OCI-LY7 (cell line): Measurements from ENCODE around the gene DCST2. TPM values are rescaled to one million over a fixed set of nuclear protein-coding genes. Genes with fewer than 3 reads are reported as not detected.

Experiments used
- BruUV-seq: library from RNA; stranded (reverse); fragments of 400-500 nt; replicated peaks from 2 replicates; lab custom pipeline; 2021; lab: Mats Ljungman, UMichigan
- CTCF ChIA-PET: fragments of 300-600 bp; sonication (Branson Sonifier 250); formaldehyde crosslinking; loops from one replicate; lab custom pipeline; 2022; ENCODE audit warnings: antibody characterized with exemption; ENCODE audit not compliant: unreplicated experiment; lab: Charles Lee
- POLR2A ChIA-PET: fragments of 300-600 bp; sonication (Branson Sonifier 250); formaldehyde crosslinking; loops from one replicate; lab custom pipeline; 2022; ENCODE audit warnings: antibody characterized with exemption; lab: Charles Lee
- DNase-seq: peaks from one replicate; pipeline ENCODE4 v3.0.0-alpha.2; 2015; ENCODE audit warnings: low spot score
- H2AFZ ChIP-seq: fragments of 200-600 bp; sonication (generic), shearing (Covaris generic); 2 replicates; pipeline ENCODE4 v1.6.1; 2014; ENCODE audit warnings: mild to moderate bottlenecking, antibody characterized with exemption, low read length, moderate library complexity
- H3K27ac ChIP-seq: fragments of 200-600 bp; sonication (generic); 2 replicates; pipeline ENCODE4 v1.5.1; 2014; ENCODE audit warnings: mixed run types, low read depth, mild to moderate bottlenecking, moderate library complexity, low read length, inconsistent platforms; ENCODE audit not compliant: poor library complexity, severe bottlenecking
- H3K36me3 ChIP-seq: fragments of 200-600 bp; sonication (generic); 2 replicates; pipeline ENCODE4 v1.6.1; 2014; ENCODE audit warnings: mild to moderate bottlenecking, antibody characterized with exemption, low read length, moderate library complexity, mixed read lengths; ENCODE audit not compliant: insufficient read depth
- H3K4me1 ChIP-seq: fragments of 200-600 bp; sonication (generic); 2 replicates; pipeline ENCODE4 v1.5.1; 2014; ENCODE audit warnings: mild to moderate bottlenecking, low read length; ENCODE audit not compliant: insufficient read depth, poor library complexity, severe bottlenecking
- H3K4me2 ChIP-seq: fragments of 200-600 bp; sonication (generic); 2 replicates; pipeline ENCODE4 v1.6.1; 2014; ENCODE audit warnings: mild to moderate bottlenecking, low read length
- H3K4me3 ChIP-seq: fragments of 200-600 bp; sonication (generic); 2 replicates; pipeline ENCODE4 v1.5.1; 2014; ENCODE audit warnings: mild to moderate bottlenecking, low read depth, low read length; ENCODE audit not compliant: poor library complexity, severe bottlenecking
- H3K79me2 ChIP-seq: fragments of 200-600 bp; sonication (generic); 2 replicates; pipeline ENCODE4 v1.6.1; 2016; ENCODE audit warnings: low read depth, mild to moderate bottlenecking, low read length, moderate library complexity, mixed read lengths; ENCODE audit not compliant: insufficient read depth
- H3K9me2 ChIP-seq: fragments of 200-600 bp; sonication (generic); 2 replicates; pipeline ENCODE4 v1.6.1; 2016; ENCODE audit warnings: mild to moderate bottlenecking, low read length, mixed read lengths; ENCODE audit not compliant: insufficient read depth
- H3K9me3 ChIP-seq: fragments of 200-600 bp; sonication (generic); 2 replicates; pipeline ENCODE4 v1.6.1; 2014; ENCODE audit warnings: mild to moderate bottlenecking, mixed run types, low read length, mixed read lengths
- H4K20me1 ChIP-seq: fragments of 200-600 bp; sonication (generic); 2 replicates; pipeline ENCODE4 v1.6.1; 2014; ENCODE audit warnings: mild to moderate bottlenecking, antibody characterized with exemption, low read length, moderate library complexity, mixed read lengths; ENCODE audit not compliant: insufficient read depth
- EZH2phosphoT487 ChIP-seq: fragments of 200-600 bp; sonication (generic); IDR thresholded peaks from 2 replicates; pipeline ENCODE4 v1.6.1; 2018; ENCODE audit warnings: low read depth, borderline replicate concordance, mild to moderate bottlenecking, mixed run types, antibody characterized with exemption, low read length, moderate library complexity, mixed read lengths
- intact Hi-C: fragments of 100-400 bp; cut with micrococcal nuclease; formaldehyde crosslinking; loops from one replicate; pipeline ENCODE4 v1.10.0; 2022; ENCODE audit not compliant: unreplicated experiment
- total RNA-seq, 2 experiments: library from RNA; depleted of rRNA in 1 of 2; stranded (reverse); fragments of >200 nt in 1 of 2; shearing (Covaris generic) in 1 of 2; gene quantifications; 2 replicates each; pipeline ENCODE4 v1.2.3, GENCODE V29; 2014 to 2022
- TF ChIP-seq, protein P1 (sequence below): fragments of 200-600 bp; sonication (generic); conservative IDR thresholded peaks from 2 replicates; pipeline ENCODE4 v1.5.1; 2014; ENCODE audit warnings: mild to moderate bottlenecking, antibody characterized with exemption, low read length, moderate library complexity, mixed read lengths

DCST2 gene
- total RNA-seq, 2 experiments from 2014 or later = 0.85 to 2.0 TPM

DNA sequence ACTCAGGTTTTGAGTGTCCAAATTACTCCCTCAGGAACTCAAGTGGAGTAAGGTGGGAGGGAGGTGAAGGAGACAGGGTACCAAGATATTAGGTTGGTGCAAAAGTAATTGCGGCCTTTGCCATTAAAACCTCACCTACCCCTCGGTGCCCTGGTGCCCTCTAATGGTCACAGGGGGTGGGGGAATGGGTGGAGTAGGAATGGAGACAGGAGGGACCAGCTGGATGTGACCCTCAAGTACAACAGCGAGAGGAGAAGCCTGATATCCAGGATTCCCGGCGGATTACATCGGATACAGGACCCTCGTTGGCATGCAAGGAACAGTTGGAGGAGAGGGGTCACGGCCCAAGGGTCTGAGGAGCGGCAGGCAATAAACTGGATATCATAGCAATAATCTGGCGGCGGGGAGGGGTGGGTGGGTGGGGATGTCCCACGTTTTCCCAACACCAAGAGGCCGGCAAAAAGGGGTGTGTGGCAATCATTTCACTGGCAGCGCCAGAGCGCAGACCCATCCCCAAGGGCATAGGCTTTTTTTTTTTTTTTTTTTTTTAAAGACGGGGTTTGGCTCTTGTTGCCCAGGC lies 35.3 kb downstream of the DCST2 start:
- peaks cover 6% of the 10 kb centered on the region; the same call in 1 of the 2 replicates for H3K79me2 ChIP-seq
- no peak for DNase-seq
- peaks cover 5% of the 10 kb centered on the region; the same call in 1 of the 2 replicates for H3K36me3 ChIP-seq
- CTCF ChIA-PET = interaction anchor here (0.6 to 1.1 kb wide), 4 partner anchors 10 to 63 kb away, joined by 4 to 11 read pairs (median 6); no protein-coding TSS in a partner anchor
- no peak overlapping the region for H2AFZ ChIP-seq
- H3K27ac ChIP-seq = peak overlapping the region; percentile 92
- no TSS peak for BruUV-seq
- H4K20me1 ChIP-seq = no peaks in the 10 kb centered on the region
- peak overlapping the region; percentile 79 for H3K4me2 ChIP-seq
- POLR2A ChIA-PET = interaction anchor here (0.6 to 1.5 kb wide), 2 partner anchors 15 to 18 kb away, joined by 3 to 4 read pairs; partner anchors contain the start of gene FLAD1
- no peaks in the 10 kb centered on the region for H3K9me2 ChIP-seq
- peak overlapping the region; percentile 71 for H3K4me3 ChIP-seq
- peaks cover 53% of the 10 kb centered on the region for H3K4me1 ChIP-seq
- H3K9me3 ChIP-seq = no peaks in the 10 kb centered on the region
- intact Hi-C loops = no loop called here
- TF ChIP-seq EZH2phosphoT487 = no peak
- TF ChIP-seq, protein P1, sequence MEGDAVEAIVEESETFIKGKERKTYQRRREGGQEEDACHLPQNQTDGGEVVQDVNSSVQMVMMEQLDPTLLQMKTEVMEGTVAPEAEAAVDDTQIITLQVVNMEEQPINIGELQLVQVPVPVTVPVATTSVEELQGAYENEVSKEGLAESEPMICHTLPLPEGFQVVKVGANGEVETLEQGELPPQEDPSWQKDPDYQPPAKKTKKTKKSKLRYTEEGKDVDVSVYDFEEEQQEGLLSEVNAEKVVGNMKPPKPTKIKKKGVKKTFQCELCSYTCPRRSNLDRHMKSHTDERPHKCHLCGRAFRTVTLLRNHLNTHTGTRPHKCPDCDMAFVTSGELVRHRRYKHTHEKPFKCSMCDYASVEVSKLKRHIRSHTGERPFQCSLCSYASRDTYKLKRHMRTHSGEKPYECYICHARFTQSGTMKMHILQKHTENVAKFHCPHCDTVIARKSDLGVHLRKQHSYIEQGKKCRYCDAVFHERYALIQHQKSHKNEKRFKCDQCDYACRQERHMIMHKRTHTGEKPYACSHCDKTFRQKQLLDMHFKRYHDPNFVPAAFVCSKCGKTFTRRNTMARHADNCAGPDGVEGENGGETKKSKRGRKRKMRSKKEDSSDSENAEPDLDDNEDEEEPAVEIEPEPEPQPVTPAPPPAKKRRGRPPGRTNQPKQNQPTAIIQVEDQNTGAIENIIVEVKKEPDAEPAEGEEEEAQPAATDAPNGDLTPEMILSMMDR = peak; percentile 69

DNA sequence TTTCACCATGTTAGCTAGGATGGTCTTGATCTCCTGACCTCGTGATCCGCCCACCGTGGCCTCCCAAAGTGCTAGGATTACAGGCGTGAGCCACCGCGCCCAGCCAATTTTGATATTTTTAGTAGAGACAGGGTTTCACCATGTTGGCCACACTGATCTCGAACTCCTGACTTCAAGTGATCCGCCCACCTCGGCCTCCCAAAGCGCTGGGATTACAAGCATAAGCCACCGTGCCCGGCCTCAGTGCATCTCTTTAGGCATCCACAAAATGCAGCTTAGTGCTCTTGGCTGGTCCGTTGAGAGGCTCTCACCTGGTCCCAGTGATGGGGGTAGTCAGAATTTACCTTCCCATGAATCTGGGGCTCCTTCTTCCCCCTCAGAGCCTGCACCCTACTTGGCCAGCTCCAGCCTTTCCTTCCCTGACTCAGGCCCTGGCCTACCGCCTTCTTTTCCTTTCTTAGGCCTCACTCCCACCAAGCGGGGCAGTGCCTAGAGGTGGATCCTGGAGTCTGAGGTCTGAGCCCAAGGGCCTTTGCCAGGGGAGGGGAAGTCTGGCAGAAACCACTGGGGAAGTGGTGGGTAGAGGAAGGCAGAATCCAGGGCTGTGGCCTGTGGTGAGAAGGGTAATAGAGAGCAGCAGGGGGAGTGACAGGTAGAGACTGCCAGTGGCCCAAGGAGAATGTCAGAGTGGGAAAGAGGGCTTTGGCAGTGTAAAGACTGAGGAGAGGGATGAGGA lies 36.4 kb downstream of the DCST2 start:
- Histone ChIP-seq H3K9me3 (no peaks in the 10 kb centered on the region), H4K20me1 (no peaks in the 10 kb centered on the region), H3K36me3 (peaks cover 8% of the 10 kb centered on the region; the same call in 1 of the 2 replicates), H3K4me1 (peaks cover 53% of the 10 kb centered on the region), H3K79me2 (no peaks in the 10 kb centered on the region), H3K4me2 (no peak overlapping the region), H2AFZ (no peak overlapping the region), H3K4me3 (no peak overlapping the region), H3K27ac (no peak overlapping the region), H3K9me2 (no peaks in the 10 kb centered on the region)
- BruUV-seq = no TSS peak
- POLR2A ChIA-PET = interaction anchor here (0.6 to 0.7 kb wide), 2 partner anchors 86 to 1172 kb away, joined by 3 read pairs; no protein-coding TSS in a partner anchor
- intact Hi-C loops = no loop called here
- no peak for DNase-seq
- TF ChIP-seq, protein P1 = no peak
- TF ChIP-seq EZH2phosphoT487 = no peak
- CTCF ChIA-PET = no interaction called here
